Left forelimb (tissue), 1 donor: ENCODE measurements around the gene FZD2.
"Not testable (repeated sequence)": the region's sequence is repeated elsewhere in the genome, so short reads cannot be mapped to it uniquely, and the experiment has no call there.

Source experiments
- DNase-seq: peaks from one replicate; pipeline ENCODE4 v3.0.0-alpha.2; 2018; ENCODE audit warnings: low spot score

FZD2 gene

DNA sequence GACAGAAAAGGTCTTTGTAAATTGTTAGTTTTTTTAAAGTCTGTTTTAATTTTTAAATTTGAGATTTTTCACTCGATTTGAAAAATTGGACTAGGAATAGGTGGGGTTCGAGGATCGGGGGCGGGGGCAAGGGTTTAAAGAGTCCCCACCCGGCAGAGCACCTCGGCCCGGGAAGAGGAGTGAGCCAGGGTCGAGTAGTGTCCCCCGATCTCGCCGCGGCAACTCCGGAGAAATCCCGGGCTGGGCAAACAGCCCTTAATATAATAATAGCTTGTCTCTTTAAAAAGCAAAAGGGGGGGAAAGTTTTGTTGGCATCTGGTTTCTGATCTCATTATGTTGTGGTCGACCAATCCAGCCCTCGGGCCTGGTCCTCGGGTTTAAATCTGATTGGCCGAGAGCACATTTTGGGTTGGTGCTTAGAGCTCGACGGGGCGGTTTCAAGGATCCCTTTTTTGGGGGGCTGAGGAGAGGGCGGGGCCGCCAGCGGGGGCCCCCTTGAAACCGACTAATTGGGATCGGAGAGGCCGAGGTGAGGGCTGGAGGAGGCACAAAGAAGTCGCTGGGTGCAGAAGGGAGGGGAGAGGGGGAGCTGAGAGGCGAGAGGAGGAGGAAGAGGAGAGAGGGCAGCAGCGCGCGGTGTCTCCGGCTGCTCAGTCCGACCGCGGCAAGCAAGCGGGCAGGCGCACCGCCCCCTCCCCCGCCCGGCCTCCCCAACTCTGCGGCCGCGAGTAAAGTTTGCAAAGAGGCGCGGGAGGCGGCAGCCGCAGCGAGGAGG lies at the start of gene FZD2:
Gene FZD2, plus strand, starts transcription at position 653 of the 775 bp plus-strand sequence. CDS start 205 bp downstream, outside the sequence.
- DNase-seq = peak; percentile 93

DNA sequence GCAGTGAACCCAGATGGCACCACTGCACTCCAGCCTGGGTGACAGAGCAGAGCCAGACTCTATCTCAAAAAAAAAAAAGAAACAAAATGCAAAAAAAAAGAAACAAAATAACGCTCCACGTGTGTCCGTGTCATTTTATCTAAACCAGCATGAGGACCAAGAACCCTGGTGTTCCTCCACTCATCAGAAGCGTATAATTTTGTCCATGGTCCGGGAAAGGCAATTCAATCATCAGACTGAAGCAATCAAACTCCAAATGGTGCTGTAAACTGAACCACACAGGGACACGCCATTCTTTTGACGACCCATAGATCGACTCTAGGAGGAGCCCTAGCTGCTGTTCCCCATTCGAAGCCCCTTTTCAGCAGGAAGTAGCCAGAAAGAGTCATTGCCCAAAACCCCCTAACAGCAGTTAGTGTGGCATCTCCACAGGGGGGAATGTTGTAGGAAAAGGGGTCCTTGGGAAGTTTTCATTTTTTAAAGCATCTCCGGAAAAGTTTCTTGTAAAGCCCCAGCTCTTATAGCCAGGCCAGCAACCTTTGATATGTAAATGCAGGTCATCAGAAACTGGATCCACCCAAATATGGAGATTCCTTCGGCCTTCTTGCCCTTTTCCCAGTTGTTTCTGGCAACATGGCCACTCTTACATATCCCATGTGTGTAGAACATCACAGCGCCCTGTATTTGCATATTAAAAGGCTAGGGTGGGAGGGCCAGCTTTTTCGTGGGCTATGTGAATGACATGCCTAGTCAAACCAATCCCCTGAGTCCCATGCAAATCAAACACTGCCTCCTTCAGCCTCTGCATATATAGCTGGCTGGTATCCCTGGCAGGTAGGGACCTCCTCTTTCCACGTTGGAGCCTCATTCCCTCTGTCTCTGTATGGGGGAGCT lies 45.8 kb upstream of the FZD2 start:
- DNase-seq = not testable (repeated sequence)

DNA sequence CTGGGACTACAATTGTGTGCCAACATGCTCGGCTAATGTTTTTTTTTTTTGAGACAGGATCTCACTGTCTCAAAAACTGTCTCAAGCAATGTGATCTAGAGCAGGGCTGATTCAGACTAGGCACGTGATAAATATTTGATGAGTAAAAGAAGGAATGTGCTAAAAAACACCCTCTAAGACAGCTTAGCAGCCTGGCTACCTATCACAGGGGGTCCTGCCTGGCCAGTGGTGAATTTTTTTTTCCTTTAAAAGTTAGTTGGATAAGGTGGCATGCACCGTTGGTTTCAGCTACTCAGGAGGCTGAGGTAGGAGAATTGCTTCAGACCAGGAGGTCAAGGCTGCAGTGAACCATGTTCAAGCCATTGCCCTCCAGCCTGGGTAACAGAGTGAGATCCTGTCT lies 39.3 kb upstream of the FZD2 start:
- no peak for DNase-seq

DNA sequence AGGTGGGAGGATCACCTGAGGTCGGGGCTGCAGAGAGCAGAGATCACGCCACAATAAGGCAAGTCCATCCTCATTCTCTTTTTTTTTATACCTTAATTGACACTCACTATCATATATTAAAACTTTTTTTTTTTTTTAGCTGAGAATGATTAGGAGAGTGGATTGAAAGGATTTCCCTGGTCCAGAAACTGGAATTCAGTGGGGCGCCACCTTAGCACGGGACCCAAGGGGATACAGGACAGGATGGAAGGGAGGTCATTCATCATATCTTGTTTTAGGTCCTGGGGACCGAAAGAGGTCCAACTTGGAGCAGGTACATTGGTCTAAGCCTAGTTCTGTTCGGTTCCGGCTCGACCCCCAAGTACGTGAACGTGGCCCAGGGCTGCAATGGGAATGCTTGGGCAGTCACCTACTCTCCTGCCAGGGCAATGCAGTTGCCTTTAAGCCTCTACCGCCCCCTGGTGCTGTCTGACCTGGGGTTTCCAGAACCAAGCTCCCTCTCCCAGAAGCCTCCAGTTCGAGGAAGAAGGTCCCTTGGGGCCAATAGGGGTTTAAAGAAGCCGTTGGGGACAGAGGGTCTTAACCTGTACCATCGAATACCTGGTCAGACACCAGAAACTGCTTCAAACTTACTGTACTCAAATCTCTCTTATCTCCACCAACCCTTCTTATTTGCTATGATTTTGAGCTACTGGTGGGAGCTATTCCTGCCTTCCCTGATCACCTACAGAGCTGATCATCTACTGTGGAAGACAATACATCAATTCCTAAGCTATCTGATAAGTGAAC lies 34.2 kb upstream of the FZD2 start:
- no peak for DNase-seq

DNA sequence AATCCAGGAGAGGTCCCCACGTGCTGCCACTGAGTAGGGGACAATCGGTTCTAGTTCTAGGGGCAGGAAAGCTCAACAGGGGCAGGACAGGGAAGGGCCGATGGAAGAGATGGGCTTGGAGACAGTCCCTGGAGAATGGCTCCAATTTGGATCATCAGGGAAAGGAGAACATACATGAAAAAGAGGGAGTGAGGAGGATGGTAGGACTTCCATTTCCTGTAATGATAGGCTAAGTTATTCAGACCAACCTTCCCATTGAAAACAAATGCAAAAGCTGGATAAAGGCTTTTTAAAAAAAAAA lies 33.7 kb upstream of the FZD2 start:
- DNase-seq = no peak

DNA sequence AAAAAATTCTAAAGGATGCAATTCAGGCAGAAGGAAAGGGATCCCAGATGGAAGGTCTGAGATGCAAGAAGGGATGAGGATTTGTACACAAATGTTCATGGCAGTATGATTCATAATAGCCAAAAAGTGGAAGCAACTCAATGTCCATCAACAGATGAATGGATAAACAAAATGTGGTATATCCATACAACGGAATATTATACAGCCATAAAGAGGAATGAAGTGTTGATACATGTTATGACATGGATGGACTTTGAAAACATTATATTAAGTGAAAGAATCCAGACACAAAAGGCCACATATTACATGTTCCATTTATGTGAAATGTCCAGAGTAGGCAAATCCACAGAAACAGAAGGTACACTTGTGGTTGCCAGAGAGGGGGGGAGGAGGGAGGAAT lies 30.2 kb upstream of the FZD2 start:
- no peak for DNase-seq

DNA sequence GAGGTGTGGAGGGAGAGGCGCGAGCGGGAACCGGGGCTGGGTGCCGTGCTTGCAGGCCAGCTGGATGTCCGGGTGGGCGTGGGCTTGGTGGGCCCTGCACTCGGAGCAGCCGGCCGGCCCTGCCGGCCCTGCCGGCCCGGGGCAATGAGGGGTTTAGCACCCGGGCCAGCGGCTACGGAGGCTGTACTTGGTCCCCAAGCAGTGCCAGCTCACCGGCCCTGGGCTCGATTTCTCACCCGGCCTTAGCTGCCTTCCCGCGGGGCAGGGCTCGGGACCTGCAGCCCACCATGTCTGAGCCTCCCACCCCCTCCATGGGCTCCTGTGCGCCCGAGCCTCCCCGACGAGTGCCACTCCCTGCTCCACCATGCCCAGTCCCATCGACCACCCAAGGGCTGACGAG lies 29.3 kb upstream of the FZD2 start:
- DNase-seq = no peak

DNA sequence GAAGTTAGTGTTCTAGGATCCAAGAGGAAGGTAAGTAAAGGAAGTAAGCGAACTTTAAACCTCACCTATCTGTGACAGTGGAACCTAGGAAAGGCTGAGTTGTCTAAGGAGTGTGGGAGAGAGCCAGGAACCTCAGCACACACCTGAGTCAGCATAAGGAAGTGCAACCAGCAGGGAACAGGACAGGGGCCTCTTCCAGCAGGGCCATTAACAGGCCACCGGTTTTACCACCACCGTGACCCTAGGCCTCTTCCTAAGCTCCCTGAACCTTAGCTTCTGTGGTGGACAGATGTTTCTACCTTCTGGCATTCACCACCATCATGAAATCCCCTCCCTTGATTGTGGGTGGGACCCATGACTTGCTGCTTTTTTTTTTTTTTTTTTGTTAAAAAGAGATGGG lies 27.4 kb upstream of the FZD2 start:
- DNase-seq = no peak

DNA sequence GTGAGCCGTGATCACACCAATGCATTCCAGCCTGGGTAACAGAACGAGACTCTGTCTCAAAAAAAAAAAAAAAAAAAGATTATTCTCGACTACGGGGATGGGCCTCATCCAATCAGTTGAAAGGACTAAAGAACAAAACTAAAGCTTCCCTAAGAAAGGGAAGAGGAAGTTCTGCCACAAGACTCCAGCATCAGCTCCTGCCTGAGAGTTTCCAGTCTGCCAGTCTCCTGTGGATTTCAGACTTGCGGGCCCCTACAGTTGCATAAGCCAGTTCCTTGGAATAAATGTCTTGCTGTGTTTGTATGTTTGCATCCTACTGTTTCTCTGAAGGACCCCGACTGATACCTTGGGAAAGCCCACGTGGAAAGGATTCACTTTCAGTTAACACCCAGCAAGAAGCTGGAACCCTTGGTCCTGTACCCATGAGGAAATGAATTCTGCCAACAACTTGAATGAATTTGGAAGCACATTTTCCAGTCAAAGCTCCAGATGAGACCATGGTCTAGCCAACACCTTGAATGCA lies 26.3 kb upstream of the FZD2 start:
- DNase-seq = no peak

DNA sequence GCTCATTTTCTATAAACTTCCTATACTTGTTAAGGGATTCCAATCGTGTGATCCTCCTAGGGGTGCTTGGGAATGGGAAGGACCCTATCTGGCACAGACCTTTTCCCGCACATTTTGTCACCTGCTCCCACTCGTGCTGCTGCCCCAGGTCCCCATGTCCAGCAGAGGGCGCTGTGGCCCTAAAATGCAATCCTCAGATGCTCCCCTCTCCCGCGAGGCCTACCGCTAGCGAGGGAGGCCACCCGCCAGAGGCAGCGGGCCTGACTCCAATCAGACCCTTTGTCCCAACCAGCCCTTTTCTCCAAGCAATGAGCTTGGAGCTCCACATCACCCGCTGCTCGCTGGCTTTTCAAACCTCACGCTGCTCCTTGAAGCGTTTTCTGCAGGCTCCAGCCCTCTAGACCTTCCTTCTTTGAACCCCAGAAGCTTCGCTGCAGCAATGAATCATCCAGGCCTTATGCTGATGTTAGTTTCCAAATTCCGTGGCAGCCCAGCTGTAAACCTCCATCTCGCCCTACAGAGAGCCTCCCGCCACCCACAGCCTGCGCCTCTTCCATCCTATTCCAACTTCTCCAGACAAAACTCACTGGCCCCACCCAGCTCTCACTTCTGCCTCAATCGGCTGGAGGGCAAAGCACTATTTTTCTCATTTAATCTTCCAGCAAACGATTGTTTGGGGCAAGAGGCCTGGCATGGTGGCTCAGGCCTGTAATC lies 23.6 kb upstream of the FZD2 start:
- peak; percentile 93 for DNase-seq

DNA sequence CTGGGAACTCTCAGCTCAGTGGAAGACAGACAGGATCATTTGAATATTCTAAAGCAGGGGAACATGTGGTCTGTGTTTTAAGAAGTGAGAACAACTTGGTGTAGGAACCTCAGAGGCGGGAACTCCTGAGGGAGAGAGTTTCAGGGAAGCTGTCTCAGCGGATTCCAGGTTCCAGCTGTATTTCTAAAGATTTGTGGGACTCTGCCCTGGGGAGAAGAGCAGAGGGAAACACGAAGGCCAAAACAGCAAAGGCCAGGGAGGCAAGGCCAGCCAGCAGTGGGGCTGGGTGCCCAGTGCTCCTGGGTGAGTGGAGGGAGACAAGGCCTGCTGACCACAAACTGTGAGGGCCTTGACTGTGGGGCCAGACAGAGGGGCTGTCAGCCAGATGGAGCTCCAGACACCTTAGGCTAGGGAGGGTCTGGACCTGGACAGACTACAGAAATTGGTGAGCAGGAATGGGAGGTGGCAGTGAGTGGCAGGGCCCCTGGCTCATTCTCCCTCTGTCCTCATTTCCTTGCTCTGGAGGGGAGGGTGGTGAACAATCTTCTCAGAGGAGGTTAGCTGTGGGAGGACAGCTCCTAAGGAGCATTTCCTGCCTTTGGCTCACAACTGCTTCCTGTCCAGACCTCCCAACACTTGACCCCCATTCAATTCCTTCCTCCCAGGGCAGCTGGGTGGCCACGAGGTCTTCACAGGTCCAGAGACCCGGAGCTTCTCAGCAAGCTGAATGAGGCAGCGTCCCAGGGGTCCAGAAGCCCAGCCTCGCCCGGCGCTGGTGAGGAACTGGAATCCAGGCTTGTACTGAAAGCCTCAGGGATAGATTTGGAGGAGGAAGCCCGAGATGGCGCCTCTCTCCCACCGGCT lies 21.0 kb upstream of the FZD2 start:
- DNase-seq = no peak

DNA sequence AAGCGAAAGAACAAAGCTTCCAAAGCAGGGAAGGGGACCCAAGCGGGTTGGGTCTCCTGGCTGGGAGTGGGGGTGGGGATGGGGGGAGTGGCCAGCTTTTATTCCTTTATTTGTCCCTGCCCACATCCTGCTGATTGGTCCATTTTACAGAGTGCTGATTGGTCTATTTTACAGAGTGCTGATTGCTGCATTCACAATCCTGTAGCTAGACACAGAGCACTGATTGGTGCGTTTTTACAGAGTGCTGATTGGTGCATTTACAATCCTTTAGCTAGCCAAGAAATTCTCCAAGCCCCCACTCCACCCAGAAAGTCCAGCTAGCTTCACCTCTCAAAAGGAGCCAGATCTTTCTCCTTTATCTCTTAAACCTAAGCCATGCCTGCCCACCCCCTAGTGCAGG lies 19.4 kb upstream of the FZD2 start:
- not testable (repeated sequence) for DNase-seq

DNA sequence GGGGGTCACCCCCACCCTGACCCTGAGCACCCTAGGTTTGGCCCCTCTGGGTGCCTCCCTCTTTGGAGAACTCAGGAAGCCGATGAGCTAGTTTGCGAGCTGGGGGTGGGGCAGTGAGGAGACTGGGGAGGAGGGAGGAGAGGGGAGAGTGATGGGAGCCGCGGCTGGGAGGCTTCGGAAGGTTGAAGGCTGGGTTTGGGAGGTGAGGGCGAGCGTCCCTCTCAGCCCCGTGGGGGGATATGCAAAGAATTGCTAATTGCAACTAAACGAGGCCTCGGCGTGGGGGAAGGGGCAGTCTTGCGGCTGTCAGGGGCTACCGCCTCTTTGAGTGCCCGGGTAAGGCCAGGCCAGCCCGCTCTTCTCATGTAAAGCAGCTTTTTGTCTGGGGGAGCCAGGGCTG lies 17.6 kb upstream of the FZD2 start:
- DNase-seq = no peak

DNA sequence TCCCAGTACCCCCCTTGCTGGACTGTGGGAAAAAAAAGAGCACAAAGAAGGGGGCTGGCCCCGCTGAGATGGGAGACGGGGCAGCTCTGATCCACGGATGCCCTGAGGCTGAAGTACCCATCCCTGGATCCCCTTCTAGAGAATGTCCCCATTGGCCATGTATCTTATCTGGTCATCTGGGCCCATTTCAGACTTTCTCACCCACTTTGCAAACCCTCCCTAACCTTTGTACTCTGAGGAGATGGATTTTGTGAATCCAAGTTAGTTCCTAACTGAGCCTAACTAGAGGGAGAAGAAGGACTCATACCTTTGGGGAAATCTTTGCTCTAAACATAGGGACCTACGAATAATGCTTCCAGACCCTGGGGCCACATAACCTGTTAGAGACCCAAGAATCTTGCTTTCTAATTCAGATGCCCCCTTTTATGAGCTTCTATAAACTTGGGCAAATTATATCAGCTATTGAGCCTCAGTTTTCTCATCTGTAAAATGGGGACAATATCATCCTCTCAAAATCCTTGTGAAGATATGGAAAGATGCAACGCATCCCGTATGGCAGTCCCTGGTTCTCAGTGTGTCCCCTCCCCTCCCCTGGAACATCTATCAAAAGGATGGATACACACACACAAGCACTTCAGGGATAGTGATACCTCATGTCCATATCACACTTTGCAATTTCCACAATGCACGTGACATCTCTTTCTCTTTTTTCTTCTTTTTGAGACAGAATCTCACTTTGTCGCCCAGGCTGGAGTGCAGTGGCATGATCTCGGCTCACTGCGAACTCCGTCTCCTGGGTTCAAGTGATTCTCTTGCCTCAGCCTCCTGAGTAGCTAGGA lies 16.8 kb upstream of the FZD2 start:
- DNase-seq = no peak

DNA sequence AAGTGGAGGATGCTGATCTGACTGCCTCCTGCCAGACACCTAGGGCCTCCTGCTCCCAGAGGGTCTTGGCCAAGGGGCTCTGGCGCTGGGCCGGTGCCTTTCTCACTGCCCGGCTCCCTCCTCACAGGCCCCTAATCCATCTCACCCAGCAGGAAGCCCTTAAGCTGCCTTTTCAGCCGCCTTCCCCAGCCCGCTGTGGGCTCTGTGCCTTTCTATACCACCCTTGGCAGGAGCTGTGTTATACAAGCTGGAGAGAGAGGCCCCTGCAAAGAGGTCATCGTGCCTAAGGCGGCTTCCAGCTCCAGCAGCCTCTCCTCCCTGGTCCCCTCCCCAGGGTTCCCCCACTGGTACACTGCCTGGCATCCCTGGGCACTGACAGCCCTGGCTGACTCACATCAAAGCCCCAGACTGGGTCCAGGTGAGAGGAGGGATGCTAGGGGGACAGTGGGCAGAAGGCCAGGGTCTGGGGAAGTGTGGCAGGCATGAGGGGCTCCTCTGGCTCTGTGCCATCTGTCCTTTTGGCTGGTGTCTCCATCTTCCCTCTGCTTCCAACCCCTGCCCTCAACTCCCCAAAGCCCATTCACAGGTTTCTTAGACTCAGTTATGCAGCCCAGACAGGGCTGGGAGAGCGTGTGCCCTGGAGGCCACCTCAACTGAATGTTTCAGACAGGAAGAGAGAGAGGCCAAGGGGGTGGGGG lies 15.3 kb upstream of the FZD2 start:
- no peak for DNase-seq

DNA sequence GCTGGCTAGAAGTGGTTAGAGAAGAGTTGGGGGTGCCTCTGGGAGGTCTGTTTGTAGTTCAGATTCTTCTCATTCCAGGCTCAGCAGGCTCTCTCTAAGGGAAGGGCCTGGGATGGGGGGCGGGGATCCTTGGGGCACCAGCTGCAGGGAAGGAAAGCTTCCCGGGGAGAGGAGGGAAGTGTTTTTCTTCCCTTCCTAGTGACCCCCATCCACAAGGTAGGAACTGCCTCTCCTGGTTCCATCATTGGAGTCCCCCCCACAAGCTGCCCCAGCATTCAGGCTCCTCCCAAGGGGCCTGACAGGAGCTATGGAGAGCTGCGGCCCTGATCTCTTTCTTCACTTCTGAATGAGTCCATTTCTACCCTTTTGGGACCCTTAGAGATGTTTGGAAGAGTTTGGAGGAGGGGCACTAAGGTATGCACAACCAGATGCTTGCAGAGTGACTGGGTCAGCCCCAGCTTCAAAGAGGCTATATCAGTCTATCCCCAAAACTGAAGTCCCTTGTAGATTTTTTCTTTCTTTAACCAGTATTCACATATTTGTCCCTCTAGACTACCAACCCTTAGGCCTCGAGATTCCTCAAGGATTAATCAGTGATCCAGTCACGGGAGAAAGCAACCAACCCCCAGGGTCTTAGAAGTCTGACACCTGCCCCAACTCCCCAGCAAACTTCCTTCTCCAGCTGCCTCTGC lies 13.9 kb upstream of the FZD2 start:
- no peak for DNase-seq

DNA sequence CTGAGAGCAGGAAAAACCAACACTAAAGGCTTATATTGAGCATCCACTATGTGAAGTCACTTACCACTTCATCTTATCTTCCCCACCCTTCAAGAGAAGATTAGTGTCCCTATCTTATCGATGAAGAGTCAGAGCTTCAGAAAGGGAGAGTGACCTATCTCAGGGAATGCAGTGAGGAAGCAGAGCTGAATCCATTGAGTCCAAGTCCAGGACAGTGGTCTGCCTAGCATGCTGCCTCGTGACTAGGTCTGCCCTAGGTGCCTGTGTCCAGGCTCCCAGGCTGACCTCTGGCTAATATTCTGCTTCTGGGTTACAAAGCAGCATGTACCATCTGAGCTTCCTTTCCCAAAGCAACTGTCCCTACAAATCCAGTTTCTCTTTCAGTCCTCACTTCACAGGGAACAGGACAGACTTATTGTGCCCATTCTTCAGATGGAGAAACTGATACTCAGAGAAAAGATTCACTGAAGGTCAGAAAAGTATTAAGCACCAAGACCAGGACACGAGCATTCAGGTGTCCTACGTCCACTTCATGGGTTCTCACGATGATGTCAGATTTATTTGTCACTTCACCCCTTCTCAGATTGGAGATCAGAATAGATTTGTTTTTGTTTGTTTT lies 13.3 kb upstream of the FZD2 start:
- no peak for DNase-seq
